ENCODE results near the gene AURKAIP1. TPM values are rescaled to one million over a fixed set of nuclear protein-coding genes. Genes with fewer than 3 reads are reported as not detected.

The AURKAIP1 gene
- polyA plus RNA-seq, 1 donor, result 69.3 TPM

DNA sequence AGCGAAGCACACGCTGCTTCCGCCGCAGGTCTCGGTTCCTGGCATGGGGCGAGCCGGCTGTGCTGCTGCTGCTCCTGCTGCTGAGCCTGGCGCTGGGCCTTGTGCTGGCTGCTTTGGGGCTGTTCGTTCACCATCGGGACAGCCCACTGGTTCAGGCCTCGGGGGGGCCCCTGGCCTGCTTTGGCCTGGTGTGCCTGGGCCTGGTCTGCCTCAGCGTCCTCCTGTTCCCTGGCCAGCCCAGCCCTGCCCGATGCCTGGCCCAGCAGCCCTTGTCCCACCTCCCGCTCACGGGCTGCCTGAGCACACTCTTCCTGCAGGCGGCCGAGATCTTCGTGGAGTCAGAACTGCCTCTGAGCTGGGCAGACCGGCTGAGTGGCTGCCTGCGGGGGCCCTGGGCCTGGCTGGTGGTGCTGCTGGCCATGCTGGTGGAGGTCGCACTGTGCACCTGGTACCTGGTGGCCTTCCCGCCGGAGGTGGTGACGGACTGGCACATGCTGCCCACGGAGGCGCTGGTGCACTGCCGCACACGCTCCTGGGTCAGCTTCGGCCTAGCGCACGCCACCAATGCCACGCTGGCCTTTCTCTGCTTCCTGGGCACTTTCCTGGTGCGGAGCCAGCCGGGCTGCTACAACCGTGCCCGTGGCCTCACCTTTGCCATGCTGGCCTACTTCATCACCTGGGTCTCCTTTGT, 41.3 kb downstream of the AURKAIP1 start:
- no peak for DNase-seq (ENCODE audit: low read depth)

- no peak for DNase-seq (ENCODE audit: low read depth)
Observed at GRCh38 chr1:1332774-1333480, 42.1 kb downstream of the AURKAIP1 start.

GRCh38 chr1:1332031-1332755, 42.8 kb downstream of the AURKAIP1 start:
- no peak for DNase-seq (ENCODE audit: low read depth)

- DNase-seq (ENCODE audit: low read depth), result no peak
Observed at GRCh38 chr1:1331068-1331965, 43.7 kb downstream of the AURKAIP1 start, which contains the start of gene TAS1R3. Gene TAS1R3 (plus strand): TSS chr1:1331280. CDS start chr1:1331346, 66 bp downstream.

GRCh38 chr1:1330366-1331067, 44.5 kb downstream of the AURKAIP1 start:
- no peak for DNase-seq (ENCODE audit: low read depth)

- DNase-seq (ENCODE audit: low read depth), result no peak
Observed at GRCh38 chr1:1329304-1330210, 45.5 kb downstream of the AURKAIP1 start.

DNA sequence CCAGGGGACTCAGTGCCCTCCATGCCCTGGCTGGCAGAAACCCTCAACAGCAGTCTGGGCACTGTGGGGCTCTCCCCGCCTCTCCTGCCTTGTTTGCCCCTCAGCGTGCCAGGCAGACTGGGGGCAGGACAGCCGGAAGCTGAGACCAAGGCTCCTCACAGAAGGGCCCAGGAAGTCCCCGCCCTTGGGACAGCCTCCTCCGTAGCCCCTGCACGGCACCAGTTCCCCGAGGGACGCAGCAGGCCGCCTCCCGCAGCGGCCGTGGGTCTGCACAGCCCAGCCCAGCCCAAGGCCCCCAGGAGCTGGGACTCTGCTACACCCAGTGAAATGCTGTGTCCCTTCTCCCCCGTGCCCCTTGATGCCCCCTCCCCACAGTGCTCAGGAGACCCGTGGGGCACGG, 46.8 kb downstream of the AURKAIP1 start:
- DNase-seq (ENCODE audit: low read depth), result no peak

DNA sequence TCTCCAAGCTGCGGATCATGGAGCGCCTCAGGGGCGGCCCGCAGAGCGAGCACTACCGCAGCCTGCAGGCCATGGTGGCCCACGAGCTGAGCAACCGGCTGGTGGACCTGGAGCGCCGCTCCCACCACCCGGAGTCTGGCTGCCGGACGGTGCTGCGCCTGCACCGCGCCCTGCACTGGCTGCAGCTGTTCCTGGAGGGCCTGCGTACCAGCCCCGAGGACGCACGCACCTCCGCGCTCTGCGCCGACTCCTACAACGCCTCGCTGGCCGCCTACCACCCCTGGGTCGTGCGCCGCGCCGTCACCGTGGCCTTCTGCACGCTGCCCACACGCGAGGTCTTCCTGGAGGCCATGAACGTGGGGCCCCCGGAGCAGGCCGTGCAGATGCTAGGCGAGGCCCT, 47.7 kb downstream of the AURKAIP1 start:
- DNase-seq (ENCODE audit: low read depth), result no peak

- no peak for DNase-seq (ENCODE audit: low read depth)
Observed at GRCh38 chr1:1326075-1326605, 48.9 kb downstream of the AURKAIP1 start.

- no peak for DNase-seq (ENCODE audit: low read depth)
Observed at GRCh38 chr1:1325288-1326074, 49.5 kb downstream of the AURKAIP1 start.

GRCh38 chr1:1324524-1325287, 50.3 kb downstream of the AURKAIP1 start, which contains the start of the genes CPTP and INTS11:
Gene CPTP (plus strand): TSS chr1:1324802. CDS start chr1:1326911, 2,109 bp downstream.
Gene INTS11 (minus strand): TSS chr1:1324660. CDS start chr1:1324608, 52 bp downstream.
- DNase-seq (ENCODE audit: low read depth), result peak; percentile 64

- DNase-seq (ENCODE audit: low read depth), result no peak
Observed at GRCh38 chr1:1324084-1324523, 50.9 kb downstream of the AURKAIP1 start.

Other genes with a start within 250 kb of the AURKAIP1 start
- gene TTLL10, start 201.3 kb downstream of the AURKAIP1 start, polyA plus RNA-seq (ENCODE audit: insufficient read length), result 0.35 TPM
- gene TNFRSF18, start 168.6 kb downstream of the AURKAIP1 start, polyA plus RNA-seq (ENCODE audit: insufficient read length), result 6.1 TPM
- gene TNFRSF4, start 161.1 kb downstream of the AURKAIP1 start, polyA plus RNA-seq (ENCODE audit: insufficient read length), result 3.2 TPM
- gene SDF4, start 143.2 kb downstream of the AURKAIP1 start, polyA plus RNA-seq (ENCODE audit: insufficient read length), result 88.6 TPM
- gene B3GALT6, start 143.0 kb downstream of the AURKAIP1 start, polyA plus RNA-seq (ENCODE audit: insufficient read length), result 16.3 TPM
- gene C1QTNF12, start 128.5 kb downstream of the AURKAIP1 start, polyA plus RNA-seq (ENCODE audit: insufficient read length), result 4.8 TPM
- 38.8 TPM for gene UBE2J2, start 101.4 kb downstream of the AURKAIP1 start, polyA plus RNA-seq (ENCODE audit: insufficient read length)
- 5.5 TPM for gene SCNN1D, start 94.8 kb downstream of the AURKAIP1 start, polyA plus RNA-seq (ENCODE audit: insufficient read length)
- 44.6 TPM for gene ACAP3, start 67.3 kb downstream of the AURKAIP1 start, polyA plus RNA-seq (ENCODE audit: insufficient read length)
- gene PUSL1, start 66.6 kb downstream of the AURKAIP1 start, polyA plus RNA-seq (ENCODE audit: insufficient read length), result 5.9 TPM
- gene INTS11, start 50.5 kb downstream of the AURKAIP1 start, polyA plus RNA-seq (ENCODE audit: insufficient read length), result 74.9 TPM
- gene CPTP, start 50.4 kb downstream of the AURKAIP1 start, polyA plus RNA-seq (ENCODE audit: insufficient read length), result 16.5 TPM
- gene TAS1R3, start 43.9 kb downstream of the AURKAIP1 start, polyA plus RNA-seq (ENCODE audit: insufficient read length), result 3.3 TPM
- 48.7 TPM for gene DVL1, start 25.8 kb downstream of the AURKAIP1 start, polyA plus RNA-seq (ENCODE audit: insufficient read length)
- 65.2 TPM for gene MXRA8, start 16.7 kb downstream of the AURKAIP1 start, polyA plus RNA-seq (ENCODE audit: insufficient read length)
- gene CCNL2, start 24.1 kb upstream of the AURKAIP1 start, polyA plus RNA-seq (ENCODE audit: insufficient read length), result 169 TPM
- gene MRPL20, start 32.1 kb upstream of the AURKAIP1 start, polyA plus RNA-seq (ENCODE audit: insufficient read length), result 111 TPM
- 22.1 TPM for gene ANKRD65, start 46.1 kb upstream of the AURKAIP1 start, polyA plus RNA-seq (ENCODE audit: insufficient read length)
- gene VWA1, start 60.5 kb upstream of the AURKAIP1 start, polyA plus RNA-seq (ENCODE audit: insufficient read length), result 56.6 TPM
- gene ATAD3C, start 74.5 kb upstream of the AURKAIP1 start, polyA plus RNA-seq (ENCODE audit: insufficient read length), result 0.30 TPM
- 12.0 TPM for gene ATAD3B, start 96.6 kb upstream of the AURKAIP1 start, polyA plus RNA-seq (ENCODE audit: insufficient read length)
- gene ATAD3A, start 137.0 kb upstream of the AURKAIP1 start, polyA plus RNA-seq (ENCODE audit: insufficient read length), result 16.7 TPM
- 4.1 TPM for gene TMEM240, start 165.4 kb upstream of the AURKAIP1 start, polyA plus RNA-seq (ENCODE audit: insufficient read length)
- 95.9 TPM for gene SSU72, start 199.7 kb upstream of the AURKAIP1 start, polyA plus RNA-seq (ENCODE audit: insufficient read length)
- gene FNDC10, start 224.9 kb upstream of the AURKAIP1 start, polyA plus RNA-seq (ENCODE audit: insufficient read length), result 2.0 TPM
- gene MIB2, start 240.3 kb upstream of the AURKAIP1 start, polyA plus RNA-seq (ENCODE audit: insufficient read length), result 78.7 TPM